PC-3 (cell line): ENCODE measurements around the gene C11orf24. TPM values are rescaled to one million over a fixed set of nuclear protein-coding genes. Genes with fewer than 3 reads are reported as not detected.

Source experiments
- ATAC-seq: fragments of 200-7000 bp; cut with Tn5 transposase; 2 replicates; pipeline ENCODE4 v1.9.1; 2020; ENCODE audit warnings: mild to moderate bottlenecking, moderate library complexity
- BruUV-seq: library from RNA; stranded (reverse); fragments of 400-500 nt; replicated peaks from 2 replicates; lab custom pipeline; 2021; lab: Mats Ljungman, UMichigan
- CTCF ChIA-PET: fragments of 300-600 bp; sonication (Branson Sonifier 250); formaldehyde crosslinking; loops from one replicate; lab custom pipeline; 2022; ENCODE audit warnings: antibody characterized with exemption; lab: Charles Lee
- POLR2A ChIA-PET: fragments of 300-600 bp; sonication (Branson Sonifier 250); formaldehyde crosslinking; loops from one replicate; lab custom pipeline; 2022; ENCODE audit warnings: antibody characterized with exemption; ENCODE audit not compliant: unreplicated experiment; lab: Charles Lee
- DNase-seq: peaks from one replicate; pipeline ENCODE4 v3.0.0-alpha.2; 2015
- H2AFZ ChIP-seq: fragments of 300-600 bp; sonication (generic); 2 replicates; pipeline ENCODE4 v1.6.0; 2016; ENCODE audit warnings: antibody characterized with exemption, low read length
- H3F3A ChIP-seq: fragments of 300-600 bp; sonication (generic); one replicate; pipeline ENCODE4 v1.6.0; 2017; ENCODE audit warnings: antibody characterized with exemption, low read length, control low read depth, mild to moderate bottlenecking; ENCODE audit not compliant: unreplicated experiment
- H3K27ac ChIP-seq: fragments of 300-600 bp; sonication (generic); 2 replicates; pipeline ENCODE4 v1.5.1; 2016; ENCODE audit warnings: mild to moderate bottlenecking, low read length
- H3K27me3 ChIP-seq: fragments of 300-600 bp; sonication (generic); 2 replicates; pipeline ENCODE4 v1.6.1; 2016; ENCODE audit warnings: low read length, mixed read lengths
- H3K36me3 ChIP-seq: fragments of 300-600 bp; sonication (generic); 2 replicates; pipeline ENCODE4 v1.6.1; 2016; ENCODE audit warnings: low read depth, mixed run types, low read length, mixed read lengths
- H3K4me1 ChIP-seq: fragments of 300-600 bp; sonication (generic); 2 replicates; pipeline ENCODE4 v1.5.1; 2016; ENCODE audit warnings: low read length; ENCODE audit not compliant: insufficient read depth
- H3K4me2 ChIP-seq: fragments of 300-600 bp; sonication (generic); 2 replicates; pipeline ENCODE4 v1.6.0; 2016; ENCODE audit warnings: low read length
- H3K4me3 ChIP-seq: fragments of 300-600 bp; sonication (generic); 2 replicates; pipeline ENCODE4 v1.5.1; 2016; ENCODE audit warnings: mild to moderate bottlenecking, low read length, mixed read lengths
- H3K79me2 ChIP-seq: fragments of 300-600 bp; sonication (generic); 2 replicates; pipeline ENCODE4 v1.6.1; 2017; ENCODE audit warnings: low read length, mixed read lengths
- H3K9ac ChIP-seq: fragments of 300-600 bp; sonication (generic); 2 replicates; pipeline ENCODE4 v1.6.0; 2016; ENCODE audit warnings: mild to moderate bottlenecking, low read length
- H3K9me2 ChIP-seq: fragments of 300-600 bp; sonication (generic); replicated peaks from 2 replicates; pipeline ENCODE4 v1.6.1; 2016; ENCODE audit warnings: mixed run types, low read length, mixed read lengths
- H3K9me3 ChIP-seq: fragments of 300-600 bp; sonication (generic); 2 replicates; pipeline ENCODE4 v1.6.1; 2016; ENCODE audit warnings: low read length, mixed read lengths
- H4K20me1 ChIP-seq: fragments of 300-600 bp; sonication (generic); 2 replicates; pipeline ENCODE4 v1.6.1; 2016; ENCODE audit warnings: low read length, mixed read lengths
- EZH2 ChIP-seq: fragments of 300-600 bp; sonication (generic); IDR thresholded peaks from one replicate; pipeline ENCODE4 v1.6.1; 2017; ENCODE audit warnings: antibody characterized with exemption, mild to moderate bottlenecking, low read length; ENCODE audit not compliant: unreplicated experiment
- EZH2phosphoT487 ChIP-seq: fragments of 300-600 bp; sonication (generic); IDR thresholded peaks from 2 replicates; pipeline ENCODE4 v1.6.1; 2018; ENCODE audit warnings: mild to moderate bottlenecking, antibody characterized with exemption, low read length, borderline replicate concordance
- intact Hi-C: fragments of 100-400 bp; cut with micrococcal nuclease; formaldehyde crosslinking; loops from 2 replicates; pipeline ENCODE4 v1.9.0; 2023
- total RNA-seq: library from RNA; depleted of rRNA; stranded (reverse); fragments of >200 nt; gene quantifications from 2 replicates; pipeline ENCODE4 v1.2.3, GENCODE V29; 2014
- TF ChIP-seq, protein P1 (sequence below): fragments of 300-600 bp; sonication (generic); conservative IDR thresholded peaks from 2 replicates; pipeline ENCODE4 v1.5.1; 2017; ENCODE audit warnings: antibody characterized with exemption, low read depth, mild to moderate bottlenecking, low read length

The C11orf24 gene
- total RNA-seq, 1 experiment from 2014 or later, result 75.9 TPM

DNA sequence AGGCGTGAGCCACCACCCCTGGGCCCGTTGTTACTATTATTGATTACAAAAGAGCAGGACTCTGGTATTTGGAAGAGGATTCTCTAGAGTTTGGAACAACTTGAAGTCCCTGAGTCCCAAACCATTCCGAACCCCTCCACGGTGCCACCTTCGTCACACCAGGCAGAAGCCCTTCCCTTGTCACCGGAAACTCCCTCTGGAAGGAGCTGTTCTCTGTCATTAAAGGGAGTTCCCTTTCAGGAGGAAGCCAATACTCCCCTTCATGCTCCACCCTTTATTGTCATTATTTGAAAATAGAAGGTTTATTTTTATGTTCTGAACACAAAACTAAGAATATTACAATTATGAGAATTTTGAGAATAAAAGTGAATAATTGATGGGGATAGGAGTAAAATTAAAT is 5.1 kb upstream of the C11orf24 start:
- DNase-seq (no peak), ATAC-seq (no peak)
- no peaks in the 10 kb centered on the region for H3K9me2 ChIP-seq
- ChIA-PET POLR2A (no interaction called here), CTCF (interaction anchor here (0.9 kb wide), 1 partner anchor 22 kb away, joined by 3 read pairs; no protein-coding TSS in a partner anchor)
- H3K9ac ChIP-seq, result no peak overlapping the region
- H3K4me2 ChIP-seq, result no peak overlapping the region
- H3K36me3 ChIP-seq, result no peaks in the 10 kb centered on the region
- peaks cover 4% of the 10 kb centered on the region; the same call in 1 of the 2 replicates for H3K79me2 ChIP-seq
- H3K27me3 ChIP-seq, result no peaks in the 10 kb centered on the region
- intact Hi-C loops, result no loop called here
- no peak for TF ChIP-seq EZH2
- no peak for TF ChIP-seq EZH2phosphoT487
- TF ChIP-seq, protein P1, sequence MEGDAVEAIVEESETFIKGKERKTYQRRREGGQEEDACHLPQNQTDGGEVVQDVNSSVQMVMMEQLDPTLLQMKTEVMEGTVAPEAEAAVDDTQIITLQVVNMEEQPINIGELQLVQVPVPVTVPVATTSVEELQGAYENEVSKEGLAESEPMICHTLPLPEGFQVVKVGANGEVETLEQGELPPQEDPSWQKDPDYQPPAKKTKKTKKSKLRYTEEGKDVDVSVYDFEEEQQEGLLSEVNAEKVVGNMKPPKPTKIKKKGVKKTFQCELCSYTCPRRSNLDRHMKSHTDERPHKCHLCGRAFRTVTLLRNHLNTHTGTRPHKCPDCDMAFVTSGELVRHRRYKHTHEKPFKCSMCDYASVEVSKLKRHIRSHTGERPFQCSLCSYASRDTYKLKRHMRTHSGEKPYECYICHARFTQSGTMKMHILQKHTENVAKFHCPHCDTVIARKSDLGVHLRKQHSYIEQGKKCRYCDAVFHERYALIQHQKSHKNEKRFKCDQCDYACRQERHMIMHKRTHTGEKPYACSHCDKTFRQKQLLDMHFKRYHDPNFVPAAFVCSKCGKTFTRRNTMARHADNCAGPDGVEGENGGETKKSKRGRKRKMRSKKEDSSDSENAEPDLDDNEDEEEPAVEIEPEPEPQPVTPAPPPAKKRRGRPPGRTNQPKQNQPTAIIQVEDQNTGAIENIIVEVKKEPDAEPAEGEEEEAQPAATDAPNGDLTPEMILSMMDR, result no peak
- H2AFZ ChIP-seq, result no peak overlapping the region
- peaks cover 4% of the 10 kb centered on the region; the same call in 1 of the 2 replicates for H3K4me1 ChIP-seq
- BruUV-seq, result no TSS peak
- H3K9me3 ChIP-seq, result no peaks in the 10 kb centered on the region
- no peaks in the 10 kb centered on the region for H3F3A ChIP-seq
- H3K4me3 ChIP-seq, result no peak overlapping the region
- no peaks in the 10 kb centered on the region for H4K20me1 ChIP-seq
- no peak overlapping the region for H3K27ac ChIP-seq

GRCh38 chr11:68275721-68276507 is 4.1 kb upstream of the C11orf24 start:
- intact Hi-C loops, result no loop called here

More at GRCh38 chr11:68275721-68276507, 4.1 kb upstream of the C11orf24 start:
- Histone ChIP-seq H3K36me3 (no peaks in the 10 kb centered on the region), H3K9me3 (no peaks in the 10 kb centered on the region), H4K20me1 (no peaks in the 10 kb centered on the region), H3K4me3 (no peak overlapping the region), H3K9ac (no peak overlapping the region), H3F3A (no peaks in the 10 kb centered on the region), H3K79me2 (peaks cover 12% of the 10 kb centered on the region), H2AFZ (no peak overlapping the region), H3K4me2 (no peak overlapping the region), H3K4me1 (peaks cover 5% of the 10 kb centered on the region), H3K9me2 (no peaks in the 10 kb centered on the region), H3K27ac (no peak overlapping the region), H3K27me3 (no peaks in the 10 kb centered on the region)
- BruUV-seq, result no TSS peak
- ChIA-PET POLR2A (no interaction called here), CTCF (no interaction called here)
- no peak for DNase-seq
- no peak for ATAC-seq
- TF ChIP-seq, protein P1, result no peak
- TF ChIP-seq EZH2phosphoT487, result no peak
- no peak for TF ChIP-seq EZH2
